GM12874 (cell line): ENCODE results near the gene LAMC2.

ENCODE experiments used
- CTCF ChIP-seq: IDR thresholded peaks from 2 replicates; pipeline ENCODE4 v1.5.1; 2011; ENCODE audit warnings: low read depth, mild to moderate bottlenecking, control low read depth, low read length, moderate library complexity; ENCODE audit not compliant: insufficient read depth

LAMC2 gene

GRCh38 chr1:183285256-183285655 is 99.2 kb downstream of the LAMC2 start:
- TF ChIP-seq CTCF, result no peak

GRCh38 chr1:183285746-183286145 is 99.7 kb downstream of the LAMC2 start:
- no peak for TF ChIP-seq CTCF

GRCh38 chr1:183287191-183287675 is 101.2 kb downstream of the LAMC2 start:
- TF ChIP-seq CTCF, result no peak

GRCh38 chr1:183288583-183288982 is 102.5 kb downstream of the LAMC2 start:
- TF ChIP-seq CTCF, result no peak

GRCh38 chr1:183289051-183289496 is 103.0 kb downstream of the LAMC2 start:
- TF ChIP-seq CTCF, result no peak

GRCh38 chr1:183290628-183291027 is 104.6 kb downstream of the LAMC2 start:
- TF ChIP-seq CTCF, result no peak

GRCh38 chr1:183291216-183291762 is 105.2 kb downstream of the LAMC2 start:
- no peak for TF ChIP-seq CTCF
